Measurements from ENCODE around the gene PGPEP1.
"Not testable (repeated sequence)": the region's sequence is repeated elsewhere in the genome, so short reads cannot be mapped to it uniquely, and the experiment has no call there.

PGPEP1 gene

DNA sequence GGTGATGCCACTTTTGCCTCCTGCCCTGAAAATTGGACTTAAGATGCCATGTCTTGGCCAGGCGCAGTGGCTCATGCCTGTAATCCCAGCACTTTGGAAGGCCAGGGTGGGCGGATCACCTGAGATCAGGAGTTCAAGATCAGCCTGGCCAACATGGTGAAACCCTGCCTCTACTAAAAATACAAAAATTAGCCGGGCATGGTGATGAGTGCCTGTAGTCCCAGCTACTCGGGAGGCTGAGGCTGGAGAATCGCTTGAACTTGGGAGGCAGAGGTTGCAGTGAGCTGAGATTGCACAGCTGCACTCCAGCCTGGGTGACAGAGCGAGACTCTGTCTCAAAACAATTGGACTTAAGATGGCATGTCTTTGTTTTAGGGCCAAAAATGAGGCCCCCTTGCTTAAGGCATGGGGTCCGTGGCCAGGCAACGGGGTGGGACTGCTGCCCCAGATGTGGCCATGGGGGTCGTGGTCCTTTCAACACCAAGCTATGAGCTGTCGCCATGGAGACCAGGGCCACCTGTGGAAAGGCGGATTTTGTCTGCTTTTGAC is 24.0 kb downstream of the PGPEP1 start:
- DNase-seq (ENCODE audit: low read depth in 3 of 3): not testable (repeated sequence)

GRCh38 chr19:18364826-18365528 is 24.6 kb downstream of the PGPEP1 start:
- DNase-seq (ENCODE audit: low read depth in 3 of 3): no peak

- DNase-seq (ENCODE audit: low read depth in 3 of 3): no peak
Measured at GRCh38 chr19:18366021-18366435, 25.6 kb downstream of the PGPEP1 start.

- DNase-seq (ENCODE audit: low read depth in 3 of 3): no peak
Measured at GRCh38 chr19:18368504-18369222, 28.3 kb downstream of the PGPEP1 start.

DNA sequence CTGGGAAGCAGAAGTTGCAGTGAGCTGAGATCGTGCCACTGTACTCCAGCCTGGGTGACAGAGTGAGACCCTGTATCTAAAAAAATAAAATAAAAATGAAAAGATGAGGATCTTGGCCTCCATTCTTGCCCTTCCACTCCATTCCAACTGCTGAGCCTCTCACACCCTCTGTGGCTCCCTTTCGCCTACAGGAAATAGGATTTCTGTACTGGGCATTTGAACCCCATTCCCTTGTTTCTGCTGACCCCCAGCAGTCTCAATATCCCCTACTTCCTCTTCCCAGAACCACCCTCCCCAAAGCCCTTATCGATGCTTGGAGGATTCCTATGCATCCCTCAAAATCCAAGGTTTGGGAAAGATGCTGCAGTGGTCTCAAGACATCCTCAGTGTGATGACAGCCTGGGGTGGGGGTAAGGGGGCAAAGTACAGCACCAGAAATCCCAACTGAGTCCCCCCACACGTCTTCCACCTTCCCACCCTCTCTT is 33.1 kb downstream of the PGPEP1 start:
- no peak for DNase-seq (ENCODE audit: low read depth in 3 of 3)

- DNase-seq (ENCODE audit: low read depth in 3 of 3): peak in 1 of 3 experiments; percentile 48
Measured at GRCh38 chr19:18373892-18374629, 33.7 kb downstream of the PGPEP1 start.

GRCh38 chr19:18377026-18377425 is 36.6 kb downstream of the PGPEP1 start:
- no peak for DNase-seq (ENCODE audit: low read depth in 3 of 3)

GRCh38 chr19:18379803-18380747 is 39.7 kb downstream of the PGPEP1 start:
- DNase-seq (ENCODE audit: low read depth in 3 of 3): no peak

- DNase-seq (ENCODE audit: low read depth in 3 of 3): no peak
Measured at GRCh38 chr19:18380843-18381242, 40.4 kb downstream of the PGPEP1 start.

DNA sequence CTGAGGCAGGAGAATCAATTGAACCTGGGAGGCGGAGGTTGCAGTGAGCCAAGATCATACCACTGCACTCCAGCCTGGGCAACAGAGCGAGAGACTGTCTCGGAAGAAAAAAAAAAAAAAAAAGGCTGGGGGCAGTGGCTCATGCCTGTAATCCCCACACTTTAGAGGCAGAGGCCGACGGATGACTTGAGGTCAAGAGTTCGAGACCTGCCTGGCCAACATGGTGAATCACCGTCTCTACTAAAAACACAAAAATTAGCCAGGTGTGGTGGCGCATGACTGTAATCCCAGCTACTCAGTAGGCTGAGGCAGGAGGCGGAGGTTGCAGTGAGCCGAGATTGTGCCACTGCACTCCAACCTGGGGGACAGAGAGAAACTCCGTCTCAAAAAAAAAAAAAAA is 43.2 kb downstream of the PGPEP1 start:
- DNase-seq (ENCODE audit: low read depth in 3 of 3): not testable (repeated sequence)

DNA sequence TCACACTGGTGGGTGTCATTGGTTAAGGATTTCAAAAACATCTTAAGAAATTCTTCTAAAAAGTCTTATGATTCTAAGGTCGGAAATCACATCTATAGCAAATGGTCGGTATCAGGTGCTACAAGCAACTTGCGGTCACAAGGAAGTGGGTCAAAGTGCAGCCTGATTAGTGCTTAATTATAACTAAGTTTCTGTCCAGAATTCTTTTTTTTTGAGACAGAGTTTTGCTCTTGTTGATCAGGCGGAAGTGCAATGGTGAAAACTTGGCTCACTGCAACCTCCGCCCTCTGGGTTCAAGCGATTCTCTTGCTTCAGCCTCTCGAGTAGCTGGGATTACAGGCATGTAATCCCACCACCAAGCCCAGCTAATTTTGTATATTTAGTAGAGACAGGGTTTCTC is 44.4 kb downstream of the PGPEP1 start:
- no peak for DNase-seq (ENCODE audit: low read depth in 3 of 3)

- DNase-seq (ENCODE audit: low read depth in 3 of 3): no peak
Measured at GRCh38 chr19:18385359-18385674, 44.9 kb downstream of the PGPEP1 start.

DNA sequence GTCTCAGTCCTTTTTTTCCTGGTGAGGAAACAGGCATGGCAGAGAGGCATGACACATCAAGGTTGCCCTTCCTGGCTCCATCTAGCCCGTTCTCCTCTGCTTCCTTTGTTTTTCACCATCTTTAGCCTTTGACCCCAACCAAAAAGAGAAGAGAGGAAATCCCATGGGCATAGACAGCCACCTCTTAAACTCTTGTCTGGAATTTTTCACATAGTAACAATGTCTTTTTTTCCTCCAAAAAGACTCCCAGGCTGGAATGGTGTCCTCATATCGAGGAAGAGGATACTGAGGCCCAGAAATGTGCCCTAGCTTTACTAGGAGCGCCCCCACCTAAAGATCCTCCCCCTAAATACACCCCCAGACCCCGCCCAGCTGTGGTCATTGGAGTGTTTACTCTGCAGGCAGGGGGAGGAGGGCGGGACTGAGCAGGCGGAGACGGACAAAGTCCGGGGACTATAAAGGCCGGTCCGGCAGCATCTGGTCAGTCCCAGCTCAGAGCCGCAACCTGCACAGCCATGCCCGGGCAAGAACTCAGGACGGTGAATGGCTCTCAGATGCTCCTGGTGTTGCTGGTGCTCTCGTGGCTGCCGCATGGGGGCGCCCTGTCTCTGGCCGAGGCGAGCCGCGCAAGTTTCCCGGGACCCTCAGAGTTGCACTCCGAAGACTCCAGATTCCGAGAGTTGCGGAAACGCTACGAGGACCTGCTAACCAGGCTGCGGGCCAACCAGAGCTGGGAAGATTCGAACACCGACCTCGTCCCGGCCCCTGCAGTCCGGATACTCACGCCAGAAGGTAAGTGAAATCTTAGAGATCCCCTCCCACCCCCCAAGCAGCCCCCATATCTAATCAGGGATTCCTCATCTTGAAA is 45.5 kb downstream of the PGPEP1 start, which contains the start of gene GDF15:
TSS of gene GDF15 (plus strand) at position 484 of the 868 bp plus-strand sequence. CDS start at position 516, 32 bp downstream.
- peak in 1 of 3 experiments; percentile 29 for DNase-seq (ENCODE audit: low read depth in 3 of 3)

DNA sequence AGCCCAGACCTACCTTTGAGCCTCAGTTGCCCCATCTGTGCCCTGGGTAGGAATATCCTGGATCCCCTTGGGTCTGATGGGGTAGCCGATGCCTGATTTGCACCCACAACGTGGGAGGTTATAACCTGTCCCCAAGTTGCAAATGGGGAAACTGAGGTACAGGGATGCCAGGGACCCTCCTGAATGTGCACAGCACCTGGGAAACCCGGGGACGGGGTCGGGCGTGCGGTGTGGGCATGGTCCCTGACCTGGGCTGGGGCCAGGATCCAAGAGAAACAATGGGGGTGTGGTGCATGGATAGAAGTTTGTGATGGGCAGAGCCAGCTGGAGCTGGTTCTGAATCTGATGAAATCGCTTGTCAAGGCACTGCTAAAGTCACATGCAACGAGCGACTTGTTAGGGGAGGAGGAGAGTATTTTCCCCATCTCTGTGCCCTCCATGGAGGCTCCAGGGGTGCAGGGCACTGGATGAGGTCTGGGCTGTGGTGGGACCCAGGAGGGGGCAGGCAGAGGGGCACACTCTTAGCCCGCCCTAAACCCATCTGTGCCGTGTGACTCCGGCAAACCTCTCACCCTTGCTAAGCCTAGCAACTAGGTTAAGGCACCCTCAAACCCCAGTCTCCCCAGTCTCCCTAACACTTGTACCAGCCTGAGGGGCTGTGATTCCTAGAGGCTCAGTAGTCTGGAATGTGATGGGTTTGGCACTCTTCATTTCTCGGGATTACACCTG is 46.3 kb downstream of the PGPEP1 start:
- no peak for DNase-seq (ENCODE audit: low read depth in 3 of 3)

GRCh38 chr19:18388100-18388959 is 47.9 kb downstream of the PGPEP1 start:
- peak; percentile 67 to 78 (median 68) for DNase-seq (ENCODE audit: low read depth in 3 of 3)

GRCh38 chr19:18388960-18389725 is 48.7 kb downstream of the PGPEP1 start:
- DNase-seq (ENCODE audit: low read depth in 3 of 3): no peak

DNA sequence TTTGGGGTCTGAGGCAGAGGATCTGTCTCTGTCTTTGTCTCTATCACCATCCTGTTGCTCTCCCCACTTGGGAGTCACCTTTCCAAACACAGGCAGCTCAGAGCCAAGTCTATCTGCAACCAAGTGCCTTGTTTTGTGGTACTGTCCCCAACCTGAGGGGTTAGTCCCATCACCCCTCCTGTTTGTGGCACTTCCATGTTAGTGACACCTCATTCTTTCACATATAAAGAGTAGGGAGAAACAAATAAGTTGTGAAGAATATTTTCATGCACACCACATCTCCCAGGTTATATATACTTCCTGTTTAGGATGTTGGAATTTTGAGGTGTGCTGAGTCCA is 49.3 kb downstream of the PGPEP1 start:
- DNase-seq (ENCODE audit: low read depth in 3 of 3): no peak

Measured in stimulated activated CD4-positive, alpha-beta T cell treated with anti-CD3 and anti-CD28 coated beads, TNF-alpha, amount 100 ng/mL, for 24 hours (primary cell).